Fibroblast of lung (primary cell): ENCODE measurements around the gene ZACN.

Source experiments
- EZH2 ChIP-seq: IDR thresholded peaks from 2 replicates; pipeline ENCODE4 v1.5.1; 2012; ENCODE audit warnings: low read length, control low read depth, mild to moderate bottlenecking; ENCODE audit errors: missing control alignments
- TF ChIP-seq, protein P1 (sequence below), 2 donors: IDR thresholded peaks in 1 of 2; conservative IDR thresholded peaks in 1 of 2; 1 replicate in 1 of 2; 2 replicates in 1 of 2; pipeline ENCODE4 v1.5.1; 2011 to 2012; ENCODE audit warnings: low read length in 2 of 2, control low read depth in 1 of 2, inconsistent platforms in 1 of 2, low read depth in 1 of 2, mild to moderate bottlenecking in 1 of 2

DNA sequence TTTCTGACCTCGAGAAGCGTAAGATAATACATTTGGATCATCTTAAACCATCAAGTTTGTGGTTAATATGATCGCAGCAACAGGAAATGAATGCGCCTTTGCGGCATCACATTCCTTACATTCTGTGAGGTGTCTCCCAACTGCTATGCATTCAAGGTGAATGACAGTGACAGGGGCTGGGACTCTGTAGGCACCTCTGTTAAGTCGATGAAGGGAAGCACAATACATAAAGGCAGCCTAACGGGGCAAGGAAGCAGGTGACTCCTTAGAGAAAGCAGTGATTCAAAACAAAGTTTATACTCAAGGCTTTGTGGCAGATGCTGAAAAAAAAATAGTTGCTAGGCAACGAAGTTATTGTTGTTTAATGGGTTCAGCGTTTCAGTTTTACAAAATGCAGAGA lies 30.3 kb upstream of the ZACN start:
- TF ChIP-seq, protein P1, sequence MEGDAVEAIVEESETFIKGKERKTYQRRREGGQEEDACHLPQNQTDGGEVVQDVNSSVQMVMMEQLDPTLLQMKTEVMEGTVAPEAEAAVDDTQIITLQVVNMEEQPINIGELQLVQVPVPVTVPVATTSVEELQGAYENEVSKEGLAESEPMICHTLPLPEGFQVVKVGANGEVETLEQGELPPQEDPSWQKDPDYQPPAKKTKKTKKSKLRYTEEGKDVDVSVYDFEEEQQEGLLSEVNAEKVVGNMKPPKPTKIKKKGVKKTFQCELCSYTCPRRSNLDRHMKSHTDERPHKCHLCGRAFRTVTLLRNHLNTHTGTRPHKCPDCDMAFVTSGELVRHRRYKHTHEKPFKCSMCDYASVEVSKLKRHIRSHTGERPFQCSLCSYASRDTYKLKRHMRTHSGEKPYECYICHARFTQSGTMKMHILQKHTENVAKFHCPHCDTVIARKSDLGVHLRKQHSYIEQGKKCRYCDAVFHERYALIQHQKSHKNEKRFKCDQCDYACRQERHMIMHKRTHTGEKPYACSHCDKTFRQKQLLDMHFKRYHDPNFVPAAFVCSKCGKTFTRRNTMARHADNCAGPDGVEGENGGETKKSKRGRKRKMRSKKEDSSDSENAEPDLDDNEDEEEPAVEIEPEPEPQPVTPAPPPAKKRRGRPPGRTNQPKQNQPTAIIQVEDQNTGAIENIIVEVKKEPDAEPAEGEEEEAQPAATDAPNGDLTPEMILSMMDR (conservative IDR thresholded peaks at IDR 0.05 in 1 of 2, IDR thresholded peaks at IDR 0.05 in 1 of 2; ENCODE audit: low read depth in 1 of 2, low read length in 2 of 2), result no peak
- no peak for TF ChIP-seq EZH2
